K562 (cell line): ENCODE measurements around the gene SLC7A8. TPM values are rescaled to one million over a fixed set of nuclear protein-coding genes. Genes with fewer than 3 reads are reported as not detected.

Experiments
- ATAC-seq: fragments of 200-7000 bp; cut with Tn5 transposase; 3 replicates; pipeline ENCODE4 v1.9.1; 2020; ENCODE audit warnings: moderate library complexity
- BruUV-seq: library from RNA; stranded (reverse); fragments of 400-500 nt; replicated peaks from 2 replicates; lab custom pipeline; 2021; lab: Mats Ljungman, UMichigan
- CTCF ChIA-PET: fragments of 300-600 bp; formaldehyde crosslinking; extraction: SDS; loops from one replicate; lab custom pipeline; 2021; ENCODE audit warnings: low intra/inter-chr PET ratio; lab: Yijun Ruan, JAX
- POLR2A ChIA-PET: fragments of 300-600, 350-650 bp; sonication (Branson Sonifier 250); formaldehyde crosslinking; extraction: SDS; loops from one replicate; lab custom pipeline; 2021; ENCODE audit warnings: antibody characterized with exemption, inconsistent platforms; lab: Yijun Ruan, JAX
- DNase-seq, 4 experiments: peaks; one replicate each; pipeline versions ENCODE4 v3.0.0 to v3.0.0-alpha.2; 2011 to 2018; ENCODE audit warnings: low spot score in 3 of 4, mixed read lengths in 3 of 4; ENCODE audit errors: extremely low read depth in 1 of 4
- FAIRE-seq: peaks from 2 replicates; lab custom pipeline; 2011; peaks lifted over from hg19 to GRCh38; lab: Jason Lieb, UNC
- H2AFZ ChIP-seq: 2 replicates; pipeline ENCODE4 v1.6.0; 2011; ENCODE audit warnings: low read depth, low read length, control low read depth, inconsistent platforms
- H3K27ac ChIP-seq: fragments of 200-600 bp; 3 replicates; pipeline ENCODE4 v1.8.0; 2011; ENCODE audit warnings: low read depth, mild to moderate bottlenecking, control low read depth, inconsistent platforms, low read length, moderate library complexity, mixed read lengths; ENCODE audit errors: extremely low read depth
- H3K27me3 ChIP-seq, 2 experiments: fragments of 300-600 bp in 1 of 2; 2 replicates in 1 of 2; 3 replicates in 1 of 2; pipeline versions ENCODE4 v1.6.0 to v1.8.0; 2011; ENCODE audit warnings: inconsistent platforms in 2 of 2, low read length in 2 of 2, mild to moderate bottlenecking in 1 of 2, mixed read lengths in 1 of 2, moderate library complexity in 1 of 2; ENCODE audit not compliant: control insufficient read depth in 2 of 2, insufficient read depth in 2 of 2
- H3K36me3 ChIP-seq: fragments of 300-600 bp; 3 replicates; pipeline ENCODE4 v1.8.0; 2011; ENCODE audit warnings: mild to moderate bottlenecking, low read length, inconsistent platforms; ENCODE audit not compliant: control insufficient read depth, insufficient read depth
- H3K4me1 ChIP-seq, 2 experiments: fragments of 200-600 bp in 1 of 2; replicated peaks in 1 of 2; 2 replicates in 1 of 2; 3 replicates in 1 of 2; pipeline versions ENCODE4 v1.5.1 to v1.8.0; 2011; ENCODE audit warnings: inconsistent platforms in 2 of 2, low read length in 2 of 2, mild to moderate bottlenecking in 1 of 2, mixed read lengths in 1 of 2, moderate library complexity in 1 of 2; ENCODE audit not compliant: control insufficient read depth in 2 of 2, insufficient read depth in 2 of 2
- H3K4me2 ChIP-seq: 2 replicates; pipeline ENCODE4 v1.6.1; 2011; ENCODE audit warnings: low read length, control low read depth, inconsistent platforms, mixed read lengths; ENCODE audit not compliant: insufficient read depth
- H3K4me3 ChIP-seq: fragments of 200-600 bp; sonication (generic), shearing (Covaris generic); 2 replicates; pipeline ENCODE4 v1.5.1; 2016; ENCODE audit warnings: control low read depth, inconsistent platforms
- H3K79me2 ChIP-seq: fragments of 200-600 bp; 3 replicates; pipeline ENCODE4 v1.8.0; 2011; ENCODE audit warnings: low read length, inconsistent platforms; ENCODE audit not compliant: control insufficient read depth, insufficient read depth
- H3K9ac ChIP-seq, 2 experiments: 2 replicates each; pipeline versions ENCODE4 v1.6.0 to v1.6.1; 2011; ENCODE audit warnings: low read depth in 2 of 2, low read length in 2 of 2, control low read depth in 1 of 2, inconsistent platforms in 1 of 2, mild to moderate bottlenecking in 1 of 2, mixed read lengths in 1 of 2; ENCODE audit not compliant: insufficient read depth in 1 of 2
- H3K9me1 ChIP-seq: one replicate; pipeline ENCODE4 v1.6.0; 2011; ENCODE audit warnings: inconsistent platforms, mild to moderate bottlenecking, low read length, moderate library complexity; ENCODE audit not compliant: control insufficient read depth, insufficient read depth
- H3K9me3 ChIP-seq: replicated peaks from 2 replicates; pipeline ENCODE4 v1.5.1; 2011; ENCODE audit warnings: low read depth, low read length, inconsistent platforms; ENCODE audit not compliant: control insufficient read depth, insufficient read depth
- H4K20me1 ChIP-seq: replicated peaks from 2 replicates; pipeline ENCODE4 v1.6.1; 2011; ENCODE audit warnings: low read length, inconsistent platforms, mixed read lengths; ENCODE audit not compliant: control insufficient read depth, insufficient read depth
- CHD2 ChIP-seq: IDR thresholded peaks from 2 replicates; pipeline ENCODE4 v1.6.1; 2011; ENCODE audit warnings: low read depth, low read length
- CXXC5 ChIP-seq: fragments of 250-450 bp; sonication (Bioruptor Pico); IDR thresholded peaks from 2 replicates; pipeline ENCODE4 v1.8.0; 2022; ENCODE audit warnings: inconsistent platforms, mild to moderate bottlenecking, moderate library complexity
- FOSL1 ChIP-seq: fragments of 200-800 bp; sonication (Bioruptor generic); conservative IDR thresholded peaks from 2 replicates; pipeline ENCODE4 v1.6.1; 2016; ENCODE audit warnings: missing genetic modification characterization, missing compliant biosample characterization
- FOXJ3 ChIP-seq: sonication (generic); formaldehyde crosslinking; IDR thresholded peaks from 2 replicates; pipeline ENCODE4 v1.4.0; 2020; ENCODE audit warnings: mild to moderate bottlenecking, missing genetic modification reagents
- HLTF ChIP-seq: fragments of 450-650 bp; IDR thresholded peaks from 2 replicates; pipeline ENCODE4 v1.6.1; 2016
- KDM2B ChIP-seq: fragments of 250-450 bp; sonication (Bioruptor Pico); IDR thresholded peaks from 2 replicates; pipeline ENCODE4 v1.8.0; 2021; ENCODE audit warnings: mild to moderate bottlenecking, moderate library complexity
- MTF1 ChIP-seq: fragments of 250-450 bp; sonication (Bioruptor Pico); IDR thresholded peaks from 2 replicates; pipeline ENCODE4 v1.9.0; 2021; ENCODE audit warnings: moderate library complexity, mild to moderate bottlenecking, inconsistent platforms, borderline replicate concordance
- NR1H2 ChIP-seq: sonication (generic); formaldehyde crosslinking; IDR thresholded peaks from 2 replicates; pipeline ENCODE4 v1.4.0; 2020; ENCODE audit warnings: mild to moderate bottlenecking, missing genetic modification reagents
- RUNX1 ChIP-seq: sonication (generic); IDR thresholded peaks from 2 replicates; pipeline ENCODE4 v1.6.1; 2016; ENCODE audit warnings: antibody characterized with exemption, low read depth
- YBX1 ChIP-seq: fragments of 450-650 bp; IDR thresholded peaks from 2 replicates; pipeline ENCODE4 v1.7.1; 2016; ENCODE audit warnings: mild to moderate bottlenecking
- ZNF134 ChIP-seq: fragments of 250-450 bp; sonication (Bioruptor Pico); conservative IDR thresholded peaks from 2 replicates; pipeline ENCODE4 v1.4.0; 2020
- WGBS: fragments of 100-300 bp; shearing (Covaris generic); methylation state at CpG from one replicate; pipeline ENCODE4 v1.1.6; 2016; ENCODE audit warnings: low coverage, mixed read lengths; ENCODE audit not compliant: insufficient coverage; ENCODE audit errors: missing lambda C conversion rate; 5-methylcytosine and 5-hydroxymethylcytosine counted together
- in situ Hi-C: fragments of 300-500 bp; cut with MboI; formaldehyde crosslinking; loops from 4 replicates; pipeline ENCODE4 v1.15.0; 2018; ENCODE audit warnings: inconsistent platforms, mixed read lengths
- intact Hi-C: fragments of 100-400 bp; cut with micrococcal nuclease; formaldehyde crosslinking; loops from 2 replicates; pipeline ENCODE4 v1.14.2; 2022
- polyA plus RNA-seq, 8 experiments: library from polyadenylated mRNA; depleted of rRNA in 4 of 8; stranded (reverse) in 5 of 8; unstranded in 3 of 8; fragments of >200 nt; fragmentation: Nextera tagmentation in 2 of 8; fragmentation: Illumina TruSeq in 1 of 8; extraction: Ambion mirVana in 2 of 8; extraction: Trizol in 1 of 8; gene quantifications; 2 replicates each; pipeline versions ENCODE4 v1.2.1 to v1.2.3, GENCODE V29; 2011 to 2014; ENCODE audit warnings: inconsistent platforms in 1 of 8, missing spikeins in 1 of 8
- total RNA-seq, 7 experiments: library from RNA; depleted of rRNA in 6 of 7; stranded (reverse); fragments of >200 nt in 6 of 7; fragmentation: Illumina TruSeq in 2 of 7; extraction: Trizol in 2 of 7; gene quantifications; 2 replicates each; pipeline versions ENCODE4 v1.2.1 to v1.2.3, GENCODE V29; 2011 to 2021; ENCODE audit warnings: low replicate concordance in 1 of 7
- TF ChIP-seq, protein P1 (sequence below): sonication (generic); formaldehyde crosslinking; IDR thresholded peaks from 2 replicates; pipeline ENCODE4 v1.8.0; 2022; ENCODE audit warnings: mild to moderate bottlenecking, missing genetic modification reagents
- TF ChIP-seq, protein P2 (sequence below): fragments of 450-650 bp; IDR thresholded peaks from 2 replicates; pipeline ENCODE4 v1.6.1; 2017; ENCODE audit warnings: antibody characterized with exemption
- TF ChIP-seq, protein P3 (sequence below): fragments of 250-450 bp; sonication (Bioruptor Pico); IDR thresholded peaks from 2 replicates; pipeline ENCODE4 v1.4.0; 2020
- TF ChIP-seq, protein P4 (sequence below): fragments of 250-450 bp; sonication (Bioruptor Pico); IDR thresholded peaks from 2 replicates; pipeline ENCODE4 v1.8.0; 2021; ENCODE audit warnings: moderate library complexity, mild to moderate bottlenecking, inconsistent platforms

Gene SLC7A8
- total and polyA plus RNA-seq, 9 of the 15 experiments (the other 6 are each of a cell fraction or from before 2014, with no cell fraction given), result 2.0 to 33.0 (median 6.0) TPM

DNA sequence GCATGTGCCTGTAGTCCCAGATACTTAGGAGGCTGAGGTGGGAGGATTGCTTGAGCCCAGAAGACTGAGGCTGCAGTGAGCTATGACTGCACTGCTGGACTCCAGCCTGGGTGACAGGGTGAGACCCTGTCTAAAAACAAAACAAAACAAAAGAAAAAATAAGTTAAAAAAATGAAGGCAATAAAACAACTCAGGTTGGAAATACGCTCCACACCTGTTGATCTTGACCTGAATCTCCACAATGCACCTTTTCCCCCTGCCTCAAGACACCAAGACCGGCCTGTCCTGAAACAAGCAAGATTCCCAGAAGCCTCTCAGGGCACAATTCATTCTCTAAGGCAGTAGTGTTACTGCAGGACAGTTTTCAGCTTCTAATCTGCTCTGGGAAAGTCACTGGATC lies 43.6 kb downstream of the SLC7A8 start (continued):
- TF ChIP-seq, protein P1, sequence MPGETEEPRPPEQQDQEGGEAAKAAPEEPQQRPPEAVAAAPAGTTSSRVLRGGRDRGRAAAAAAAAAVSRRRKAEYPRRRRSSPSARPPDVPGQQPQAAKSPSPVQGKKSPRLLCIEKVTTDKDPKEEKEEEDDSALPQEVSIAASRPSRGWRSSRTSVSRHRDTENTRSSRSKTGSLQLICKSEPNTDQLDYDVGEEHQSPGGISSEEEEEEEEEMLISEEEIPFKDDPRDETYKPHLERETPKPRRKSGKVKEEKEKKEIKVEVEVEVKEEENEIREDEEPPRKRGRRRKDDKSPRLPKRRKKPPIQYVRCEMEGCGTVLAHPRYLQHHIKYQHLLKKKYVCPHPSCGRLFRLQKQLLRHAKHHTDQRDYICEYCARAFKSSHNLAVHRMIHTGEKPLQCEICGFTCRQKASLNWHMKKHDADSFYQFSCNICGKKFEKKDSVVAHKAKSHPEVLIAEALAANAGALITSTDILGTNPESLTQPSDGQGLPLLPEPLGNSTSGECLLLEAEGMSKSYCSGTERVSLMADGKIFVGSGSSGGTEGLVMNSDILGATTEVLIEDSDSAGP (CRISPR knock-in tag), result no peak

DNA sequence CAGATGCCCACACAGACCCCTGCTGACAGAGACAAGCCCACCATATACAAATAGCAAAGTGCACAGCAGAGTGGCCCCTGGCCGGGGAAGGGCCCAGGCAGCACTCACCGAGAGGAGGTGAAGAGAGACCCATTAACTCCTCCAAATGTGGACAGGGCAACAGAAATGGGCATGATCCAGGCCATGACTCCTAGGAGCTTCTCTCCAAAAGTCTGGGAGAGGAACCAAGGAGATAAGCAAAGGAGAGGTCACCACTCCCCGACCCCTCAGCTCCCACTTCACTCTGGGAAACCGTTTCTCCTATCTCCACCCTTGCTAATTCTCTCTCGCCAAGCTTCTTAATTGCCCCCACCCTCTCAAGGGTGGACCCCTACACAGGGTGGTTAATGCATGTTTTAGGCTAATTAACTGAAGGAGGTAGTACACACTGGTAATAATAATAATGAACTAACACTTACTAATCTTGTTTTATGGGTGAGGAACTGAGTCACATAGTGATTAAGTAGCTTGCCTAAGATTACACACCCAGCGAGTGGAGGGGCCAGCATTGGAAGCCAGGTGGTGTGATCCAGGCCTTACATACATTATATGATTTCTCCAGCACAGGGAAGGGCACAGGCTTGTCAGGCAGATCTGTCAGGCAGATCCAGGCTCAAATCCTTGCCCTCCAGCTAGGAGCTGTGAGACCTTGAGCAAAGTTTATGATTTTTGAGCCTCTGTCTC lies 45.5 kb downstream of the SLC7A8 start:
- H4K20me1 ChIP-seq, result no peaks in the 10 kb centered on the region
- H3K79me2 ChIP-seq, result no peaks in the 10 kb centered on the region
- FAIRE-seq (no peak), DNase-seq (no peak), ATAC-seq (no peak; the same call in 2 of the 3 replicates)
- H2AFZ ChIP-seq, result no peak overlapping the region
- H3K4me1 ChIP-seq, result peaks cover 16 to 27% of the 10 kb centered on the region in 2 experiments; a peak in 4 of 5 replicates
- in situ Hi-C loops (no loop called here), intact Hi-C loops (no loop called here)
- H3K36me3 ChIP-seq, result peaks cover 9% of the 10 kb centered on the region; the same call in 1 of the 3 replicates
- ChIA-PET POLR2A (interaction anchor here (0.8 to 1.3 kb wide), 4 partner anchors 13 to 43 kb away, joined by 3 read pairs; partner anchors contain the start of gene C14orf119), CTCF (no interaction called here)
- 57% methylated on average over 6 of the region's 6 CpGs for WGBS
- no peaks in the 10 kb centered on the region for H3K27me3 ChIP-seq
- no peak overlapping the region for H3K27ac ChIP-seq
- peak overlapping the region in 1 of 2 experiments; percentile 78; a peak in 2 of 4 replicates for H3K9ac ChIP-seq
- H3K4me3 ChIP-seq, result no peak overlapping the region
- no peaks in the 10 kb centered on the region for H3K9me3 ChIP-seq
- no peak overlapping the region for H3K4me2 ChIP-seq
- TF ChIP-seq CXXC5 (no peak), KDM2B (CRISPR knock-in tag) (no peak), NR1H2 (CRISPR knock-in tag) (no peak), YBX1 (no peak), HLTF (no peak), CHD2 (no peak), ZNF134 (CRISPR knock-in tag) (no peak), MTF1 (CRISPR knock-in tag) (no peak), FOXJ3 (CRISPR knock-in tag) (no peak), FOSL1 (tag) (no peak), RUNX1 (no peak)
- TF ChIP-seq, protein P2, sequence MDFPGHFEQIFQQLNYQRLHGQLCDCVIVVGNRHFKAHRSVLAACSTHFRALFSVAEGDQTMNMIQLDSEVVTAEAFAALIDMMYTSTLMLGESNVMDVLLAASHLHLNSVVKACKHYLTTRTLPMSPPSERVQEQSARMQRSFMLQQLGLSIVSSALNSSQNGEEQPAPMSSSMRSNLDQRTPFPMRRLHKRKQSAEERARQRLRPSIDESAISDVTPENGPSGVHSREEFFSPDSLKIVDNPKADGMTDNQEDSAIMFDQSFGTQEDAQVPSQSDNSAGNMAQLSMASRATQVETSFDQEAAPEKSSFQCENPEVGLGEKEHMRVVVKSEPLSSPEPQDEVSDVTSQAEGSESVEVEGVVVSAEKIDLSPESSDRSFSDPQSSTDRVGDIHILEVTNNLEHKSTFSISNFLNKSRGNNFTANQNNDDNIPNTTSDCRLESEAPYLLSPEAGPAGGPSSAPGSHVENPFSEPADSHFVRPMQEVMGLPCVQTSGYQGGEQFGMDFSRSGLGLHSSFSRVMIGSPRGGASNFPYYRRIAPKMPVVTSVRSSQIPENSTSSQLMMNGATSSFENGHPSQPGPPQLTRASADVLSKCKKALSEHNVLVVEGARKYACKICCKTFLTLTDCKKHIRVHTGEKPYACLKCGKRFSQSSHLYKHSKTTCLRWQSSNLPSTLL, result no peak
- TF ChIP-seq, protein P3, sequence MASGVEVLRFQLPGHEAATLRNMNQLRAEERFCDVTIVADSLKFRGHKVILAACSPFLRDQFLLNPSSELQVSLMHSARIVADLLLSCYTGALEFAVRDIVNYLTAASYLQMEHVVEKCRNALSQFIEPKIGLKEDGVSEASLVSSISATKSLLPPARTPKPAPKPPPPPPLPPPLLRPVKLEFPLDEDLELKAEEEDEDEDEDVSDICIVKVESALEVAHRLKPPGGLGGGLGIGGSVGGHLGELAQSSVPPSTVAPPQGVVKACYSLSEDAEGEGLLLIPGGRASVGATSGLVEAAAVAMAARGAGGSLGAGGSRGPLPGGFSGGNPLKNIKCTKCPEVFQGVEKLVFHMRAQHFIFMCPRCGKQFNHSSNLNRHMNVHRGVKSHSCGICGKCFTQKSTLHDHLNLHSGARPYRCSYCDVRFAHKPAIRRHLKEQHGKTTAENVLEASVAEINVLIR, result no peak
- TF ChIP-seq, protein P4, sequence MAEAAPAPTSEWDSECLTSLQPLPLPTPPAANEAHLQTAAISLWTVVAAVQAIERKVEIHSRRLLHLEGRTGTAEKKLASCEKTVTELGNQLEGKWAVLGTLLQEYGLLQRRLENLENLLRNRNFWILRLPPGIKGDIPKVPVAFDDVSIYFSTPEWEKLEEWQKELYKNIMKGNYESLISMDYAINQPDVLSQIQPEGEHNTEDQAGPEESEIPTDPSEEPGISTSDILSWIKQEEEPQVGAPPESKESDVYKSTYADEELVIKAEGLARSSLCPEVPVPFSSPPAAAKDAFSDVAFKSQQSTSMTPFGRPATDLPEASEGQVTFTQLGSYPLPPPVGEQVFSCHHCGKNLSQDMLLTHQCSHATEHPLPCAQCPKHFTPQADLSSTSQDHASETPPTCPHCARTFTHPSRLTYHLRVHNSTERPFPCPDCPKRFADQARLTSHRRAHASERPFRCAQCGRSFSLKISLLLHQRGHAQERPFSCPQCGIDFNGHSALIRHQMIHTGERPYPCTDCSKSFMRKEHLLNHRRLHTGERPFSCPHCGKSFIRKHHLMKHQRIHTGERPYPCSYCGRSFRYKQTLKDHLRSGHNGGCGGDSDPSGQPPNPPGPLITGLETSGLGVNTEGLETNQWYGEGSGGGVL (CRISPR knock-in tag), result no peak
- no peaks in the 10 kb centered on the region for H3K9me1 ChIP-seq
- BruUV-seq, result no TSS peak
